SH-SY5Y (cell line): ENCODE data around the gene EIF4G3.

Experiments used
- GATA2 ChIP-seq: IDR thresholded peaks from 2 replicates; pipeline ENCODE4 v1.6.1; 2011; ENCODE audit warnings: mild to moderate bottlenecking, low read depth, low read length
- GATA3 ChIP-seq: IDR thresholded peaks from 2 replicates; pipeline ENCODE4 v1.6.1; 2011; ENCODE audit warnings: low read depth, mild to moderate bottlenecking, low read length, moderate library complexity

DNA sequence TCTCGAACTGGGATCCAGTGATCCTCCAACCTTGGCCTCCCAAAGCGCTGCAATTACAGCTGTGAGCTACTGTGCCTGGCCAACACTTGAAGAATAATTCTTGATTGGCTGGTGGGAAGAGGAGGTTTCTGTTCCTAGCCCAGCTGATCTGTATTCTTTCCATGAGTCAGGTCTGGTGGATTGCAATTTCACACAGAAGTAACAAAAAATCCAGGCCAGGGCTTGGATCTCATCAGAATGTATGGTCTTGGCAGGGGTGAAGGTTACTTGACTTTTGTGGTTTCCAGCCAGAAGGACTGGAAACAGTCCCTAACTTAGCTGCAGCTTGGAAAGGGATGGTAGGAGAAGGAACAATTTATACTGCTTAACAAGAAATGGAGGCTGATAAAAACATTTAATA lies 384.5 kb downstream of the EIF4G3 start:
- no peak for TF ChIP-seq GATA3
- no peak for TF ChIP-seq GATA2
